ENCODE measurements around the gene DENND6B. TPM values are rescaled to one million over a fixed set of nuclear protein-coding genes. Genes with fewer than 3 reads are reported as not detected.
"Not testable (repeated sequence)": the region's sequence is repeated elsewhere in the genome, so short reads cannot be mapped to it uniquely, and the experiment has no call there.

Gene DENND6B, protein sequence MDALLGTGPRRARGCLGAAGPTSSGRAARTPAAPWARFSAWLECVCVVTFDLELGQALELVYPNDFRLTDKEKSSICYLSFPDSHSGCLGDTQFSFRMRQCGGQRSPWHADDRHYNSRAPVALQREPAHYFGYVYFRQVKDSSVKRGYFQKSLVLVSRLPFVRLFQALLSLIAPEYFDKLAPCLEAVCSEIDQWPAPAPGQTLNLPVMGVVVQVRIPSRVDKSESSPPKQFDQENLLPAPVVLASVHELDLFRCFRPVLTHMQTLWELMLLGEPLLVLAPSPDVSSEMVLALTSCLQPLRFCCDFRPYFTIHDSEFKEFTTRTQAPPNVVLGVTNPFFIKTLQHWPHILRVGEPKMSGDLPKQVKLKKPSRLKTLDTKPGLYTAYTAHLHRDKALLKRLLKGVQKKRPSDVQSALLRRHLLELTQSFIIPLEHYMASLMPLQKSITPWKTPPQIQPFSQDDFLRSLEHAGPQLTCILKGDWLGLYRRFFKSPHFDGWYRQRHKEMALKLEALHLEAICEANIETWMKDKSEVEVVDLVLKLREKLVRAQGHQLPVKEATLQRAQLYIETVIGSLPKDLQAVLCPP
- 7.7 to 8.8 TPM (median 8.1 TPM) in 3 replicates for total RNA-seq
- long read RNA-seq, full-length matches to known transcripts = 3 of 19 reads
- long read RNA-seq, partial matches to known transcripts = 0 of 19 reads
- long read RNA-seq, other reads (novel, unspliced or antisense) = 16 of 19 reads

DNA sequence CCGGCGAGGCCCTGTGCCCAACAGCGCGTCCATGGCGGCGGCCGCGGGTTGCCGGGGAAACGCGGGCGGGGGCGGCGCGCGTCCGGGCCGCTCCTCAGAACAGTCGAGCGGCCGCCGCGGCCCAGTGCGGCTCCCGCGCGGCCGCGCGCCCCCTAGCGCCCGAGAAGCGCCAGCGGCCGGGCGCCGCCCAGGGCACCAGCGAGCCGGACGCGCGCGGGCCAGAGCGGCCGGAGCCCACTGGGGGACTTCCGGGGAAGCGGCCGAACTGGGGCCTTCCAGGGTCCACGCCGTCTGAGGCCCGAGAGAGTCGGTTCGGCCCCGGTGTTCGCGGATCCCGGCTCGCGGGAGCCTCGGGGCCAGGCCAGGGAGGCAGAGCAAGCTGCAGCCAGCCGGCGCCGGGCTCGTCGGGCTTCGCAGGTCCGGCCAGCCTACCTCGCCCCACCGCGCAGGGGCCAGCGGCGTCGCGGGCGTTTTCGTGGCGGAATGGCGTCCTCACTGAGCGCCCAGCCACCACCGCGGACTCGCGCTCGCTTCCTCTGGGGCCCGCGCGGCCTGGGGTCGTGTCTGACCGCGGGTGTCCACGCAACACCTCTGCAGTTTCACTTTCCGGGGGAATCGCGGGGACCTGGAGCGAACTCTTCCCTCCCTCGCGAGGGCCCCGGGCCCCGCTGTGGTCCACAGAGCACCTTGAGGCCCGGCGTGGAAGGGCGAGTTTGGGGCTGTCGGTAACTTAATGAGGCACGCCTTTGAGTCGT lies at the start of gene DENND6B:
TSS of gene DENND6B (minus strand) at position 57 of the 755 bp plus-strand sequence. CDS start at position 33, 24 bp downstream.
- Mint-ChIP-seq H3K4me1 (ENCODE audit: low read depth) (peaks cover 31% of the 10 kb centered on the region), H3K27me3 (ENCODE audit: low read depth) (no peaks in the 10 kb centered on the region)

DNA sequence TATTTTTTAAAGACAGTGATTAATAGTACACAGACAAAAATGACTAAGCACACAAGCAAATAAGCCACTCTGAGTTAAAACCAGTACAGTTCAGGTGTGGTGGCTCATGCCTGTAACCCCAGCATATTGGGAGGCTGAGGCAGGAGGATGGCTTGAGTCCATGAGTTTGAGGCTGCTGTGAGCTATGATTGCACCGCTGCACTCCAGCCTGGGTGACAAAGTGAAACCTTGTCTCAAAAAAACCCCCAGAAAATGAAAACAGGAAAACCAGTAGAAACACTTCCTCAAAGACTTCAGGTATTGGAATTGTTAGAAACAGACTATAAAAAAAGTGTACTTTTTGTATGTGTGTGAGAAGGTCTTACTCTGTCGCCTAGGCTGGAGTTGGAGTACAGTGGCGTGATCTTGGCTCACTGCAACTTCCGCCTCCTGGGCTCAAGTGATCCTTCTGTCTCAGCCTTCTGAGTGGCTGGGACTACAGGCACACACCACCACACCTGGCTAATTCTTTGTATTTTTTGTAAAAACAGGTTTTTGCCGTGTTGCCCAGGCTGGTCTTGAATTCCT lies 49.4 kb upstream of the DENND6B start:
- peaks cover 13% of the 10 kb centered on the region for H3K36me3 Mint-ChIP-seq (ENCODE audit: low read depth)
- no peak overlapping the region for H3K27ac Mint-ChIP-seq (ENCODE audit: unreplicated experiment)

More for the DNA sequence above, at the start of gene DENND6B:
- no peak for DNase-seq (ENCODE audit: low spot score)
- Mint-ChIP-seq H3K27ac (ENCODE audit: unreplicated experiment) (peak within 1 kb of the TSS; percentile 77), H3K36me3 (ENCODE audit: low read depth) (no peaks in the 10 kb centered on the region), H3K9me3 (ENCODE audit: low read depth) (no peaks in the 10 kb centered on the region), H3K4me3 (ENCODE audit: unreplicated experiment) (peak within 1 kb of the TSS; percentile 81)
- TF ChIP-seq, protein P1, sequence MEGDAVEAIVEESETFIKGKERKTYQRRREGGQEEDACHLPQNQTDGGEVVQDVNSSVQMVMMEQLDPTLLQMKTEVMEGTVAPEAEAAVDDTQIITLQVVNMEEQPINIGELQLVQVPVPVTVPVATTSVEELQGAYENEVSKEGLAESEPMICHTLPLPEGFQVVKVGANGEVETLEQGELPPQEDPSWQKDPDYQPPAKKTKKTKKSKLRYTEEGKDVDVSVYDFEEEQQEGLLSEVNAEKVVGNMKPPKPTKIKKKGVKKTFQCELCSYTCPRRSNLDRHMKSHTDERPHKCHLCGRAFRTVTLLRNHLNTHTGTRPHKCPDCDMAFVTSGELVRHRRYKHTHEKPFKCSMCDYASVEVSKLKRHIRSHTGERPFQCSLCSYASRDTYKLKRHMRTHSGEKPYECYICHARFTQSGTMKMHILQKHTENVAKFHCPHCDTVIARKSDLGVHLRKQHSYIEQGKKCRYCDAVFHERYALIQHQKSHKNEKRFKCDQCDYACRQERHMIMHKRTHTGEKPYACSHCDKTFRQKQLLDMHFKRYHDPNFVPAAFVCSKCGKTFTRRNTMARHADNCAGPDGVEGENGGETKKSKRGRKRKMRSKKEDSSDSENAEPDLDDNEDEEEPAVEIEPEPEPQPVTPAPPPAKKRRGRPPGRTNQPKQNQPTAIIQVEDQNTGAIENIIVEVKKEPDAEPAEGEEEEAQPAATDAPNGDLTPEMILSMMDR (IDR thresholded peaks at IDR 0.05) = peak; percentile 75

DNA sequence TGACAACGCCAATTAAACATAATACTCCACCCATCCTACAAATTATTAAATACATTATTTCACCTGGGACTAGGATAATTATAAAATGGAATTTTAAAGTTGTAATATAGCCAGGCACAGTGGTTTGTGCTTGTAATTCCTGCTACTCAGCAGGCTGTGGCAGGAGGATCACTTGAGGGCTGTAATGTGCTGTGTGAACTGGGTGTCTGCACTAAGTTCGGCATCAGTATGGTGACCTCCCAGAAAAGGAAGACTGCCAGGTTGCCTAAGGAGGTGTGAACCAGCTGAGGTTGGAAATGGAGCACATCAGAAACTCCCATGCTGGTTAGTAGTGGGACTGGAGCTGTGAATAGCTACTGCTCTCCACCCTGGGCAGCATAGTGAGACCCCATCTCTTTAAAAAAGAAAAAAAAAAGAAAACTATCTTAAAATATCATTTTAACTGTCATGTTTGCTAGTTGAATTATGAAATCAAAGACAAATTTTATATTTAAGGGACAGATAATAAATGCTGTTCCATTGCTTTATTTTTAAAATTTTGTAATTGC lies 44.4 kb upstream of the DENND6B start:
- Mint-ChIP-seq H3K27ac (ENCODE audit: unreplicated experiment) (no peak overlapping the region), H3K27me3 (ENCODE audit: low read depth) (no peaks in the 10 kb centered on the region), H3K4me1 (ENCODE audit: low read depth) (peaks cover 11% of the 10 kb centered on the region), H3K4me3 (ENCODE audit: unreplicated experiment) (no peak overlapping the region), H3K9me3 (ENCODE audit: low read depth) (no peaks in the 10 kb centered on the region), H3K36me3 (ENCODE audit: low read depth) (peaks cover 13% of the 10 kb centered on the region)
- TF ChIP-seq, protein P1 (IDR thresholded peaks at IDR 0.05) = no peak
- DNase-seq (ENCODE audit: low spot score) = no peak

More for the DNA sequence above, 49.4 kb upstream of the DENND6B start:
- H3K4me1 Mint-ChIP-seq (ENCODE audit: low read depth) = no peaks in the 10 kb centered on the region
- no peaks in the 10 kb centered on the region for H3K27me3 Mint-ChIP-seq (ENCODE audit: low read depth)
- TF ChIP-seq, protein P1 (IDR thresholded peaks at IDR 0.05) = no peak
- H3K9me3 Mint-ChIP-seq (ENCODE audit: low read depth) = no peaks in the 10 kb centered on the region
- no peak overlapping the region for H3K4me3 Mint-ChIP-seq (ENCODE audit: unreplicated experiment)
- no peak for DNase-seq (ENCODE audit: low spot score)

DNA sequence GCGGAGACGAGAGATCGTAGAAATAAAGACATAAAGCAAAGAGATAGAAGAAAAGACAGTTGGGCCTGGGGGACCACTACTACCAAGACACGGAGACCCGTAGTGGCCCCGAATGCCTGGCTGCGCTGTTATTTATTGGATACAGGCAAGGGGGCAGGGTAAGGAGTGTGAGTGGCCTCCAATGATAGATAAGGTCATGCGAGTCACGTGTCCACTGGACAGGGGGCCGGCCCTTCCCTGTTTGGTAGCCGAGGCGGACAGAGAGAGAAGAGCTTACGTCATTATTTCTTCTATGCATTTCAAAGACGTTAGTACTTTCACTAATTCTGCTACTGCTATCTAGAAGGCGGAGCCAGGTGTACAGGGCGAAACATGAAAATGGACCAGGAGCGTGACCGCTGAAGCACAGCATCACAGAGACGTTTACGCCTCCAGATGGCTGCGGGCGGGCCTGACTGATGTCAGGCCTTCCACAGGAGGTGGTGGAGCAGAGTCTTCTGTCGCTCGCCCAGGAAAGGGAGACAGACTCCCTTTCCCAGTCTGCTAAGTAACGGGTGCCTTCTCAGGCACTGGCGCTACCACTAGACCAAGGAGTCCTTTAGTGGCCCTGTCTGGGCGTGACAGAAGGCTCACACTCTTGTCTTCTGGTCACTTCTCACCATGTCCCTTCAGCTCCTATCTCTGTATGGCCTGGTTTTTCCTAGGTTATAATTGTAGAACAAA lies 41.1 kb upstream of the DENND6B start:
- TF ChIP-seq, protein P1 (IDR thresholded peaks at IDR 0.05) = no peak
- Mint-ChIP-seq H3K27ac (ENCODE audit: unreplicated experiment) (peak overlapping the region; percentile 17), H3K4me3 (ENCODE audit: unreplicated experiment) (no peak overlapping the region), H3K9me3 (ENCODE audit: low read depth) (no peaks in the 10 kb centered on the region), H3K4me1 (ENCODE audit: low read depth) (peaks cover 16% of the 10 kb centered on the region), H3K36me3 (ENCODE audit: low read depth) (peaks cover 7% of the 10 kb centered on the region), H3K27me3 (ENCODE audit: low read depth) (no peaks in the 10 kb centered on the region)
- no peak for DNase-seq (ENCODE audit: low spot score)

DNA sequence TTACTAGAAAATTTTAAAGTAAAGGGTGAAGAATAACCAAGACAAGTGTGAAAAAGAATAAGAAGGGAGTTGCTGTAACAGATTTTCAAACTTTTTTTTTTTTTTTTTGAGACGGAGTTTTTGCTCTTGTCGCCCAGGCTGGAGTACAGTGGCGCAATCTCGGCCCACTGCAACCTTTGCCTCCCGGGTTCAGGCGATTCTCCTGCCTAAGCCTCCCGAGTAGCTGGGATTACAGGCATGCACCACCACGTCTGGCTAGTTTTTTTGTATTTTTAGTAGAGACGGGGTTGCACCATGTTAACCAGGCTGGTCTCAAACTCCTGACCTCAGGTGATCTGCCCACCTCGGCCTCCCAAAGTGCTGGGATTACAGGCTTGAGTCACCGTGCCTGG lies 37.0 kb upstream of the DENND6B start:
- H3K4me1 Mint-ChIP-seq (ENCODE audit: low read depth) = peaks cover 21% of the 10 kb centered on the region
- H3K4me3 Mint-ChIP-seq (ENCODE audit: unreplicated experiment); H3K9me3 Mint-ChIP-seq (ENCODE audit: low read depth); H3K27ac Mint-ChIP-seq (ENCODE audit: unreplicated experiment); DNase-seq (ENCODE audit: low spot score); H3K27me3 Mint-ChIP-seq (ENCODE audit: low read depth); H3K36me3 Mint-ChIP-seq (ENCODE audit: low read depth): not testable (repeated sequence)

Measured in chondrocyte (in vitro differentiated cells).